Measurements from ENCODE around the gene PITPNC1.
A peak's percentile ranks its signal among the peaks of the same experiment; 100 is the strongest.
"Not testable (repeated sequence)": the region's sequence is repeated elsewhere in the genome, so short reads cannot be mapped to it uniquely, and the experiment has no call there.

The PITPNC1 gene

GRCh38 chr17:67376737-67377487, at the start of gene PITPNC1:
PITPNC1 (plus strand) TSS chr17:67377281.
- H3K4me1 ChIP-seq (ENCODE audit: control insufficient read depth, insufficient read depth, low read length, unreplicated experiment), result peaks cover 8% of the 10 kb centered on the region

DNA sequence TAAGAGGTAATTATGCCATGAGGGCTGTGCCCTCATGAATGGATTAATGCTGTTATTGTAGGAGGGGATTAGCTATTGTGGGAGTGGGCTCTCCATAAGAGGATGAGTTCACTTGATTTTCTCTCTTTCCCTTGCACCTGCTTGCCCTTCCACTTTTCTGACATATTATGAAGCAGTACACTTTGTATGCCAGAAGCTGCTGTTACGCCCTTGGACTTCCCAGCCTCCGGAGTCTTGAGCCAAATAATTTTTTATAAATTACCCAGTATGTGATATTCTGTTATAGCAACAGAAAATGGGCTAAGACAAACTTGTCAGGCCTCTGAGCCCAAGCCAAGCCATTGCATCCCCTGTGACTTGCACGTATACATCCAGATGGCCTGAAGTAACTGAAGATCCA, 49.1 kb upstream of the PITPNC1 start:
- Histone ChIP-seq H2AFZ (ENCODE audit: low read length, unreplicated experiment) (no peak overlapping the region), H3K4me1 (ENCODE audit: control insufficient read depth, insufficient read depth, low read length, unreplicated experiment) (no peaks in the 10 kb centered on the region), H3K4me3 (ENCODE audit: low read depth, low read length) (no peak overlapping the region), H3K27me3 (ENCODE audit: insufficient read depth, low read length) (no peaks in the 10 kb centered on the region), H3K36me3 (ENCODE audit: insufficient read depth, low read length) (no peaks in the 10 kb centered on the region), H3K79me2 (ENCODE audit: control insufficient read depth, insufficient read depth, low read length, unreplicated experiment) (no peaks in the 10 kb centered on the region), H3K27ac (ENCODE audit: low read depth, low read length) (no peak overlapping the region)

More at GRCh38 chr17:67376737-67377487, at the start of gene PITPNC1:
- Histone ChIP-seq H2AFZ (ENCODE audit: low read length, unreplicated experiment) (peak within 1 kb of the TSS; percentile 97), H3K27me3 (ENCODE audit: insufficient read depth, low read length) (no peaks in the 10 kb centered on the region), H3K27ac (ENCODE audit: low read depth, low read length) (peak within 1 kb of the TSS; percentile 78), H3K4me3 (ENCODE audit: low read depth, low read length) (peak within 1 kb of the TSS; percentile 84), H3K36me3 (ENCODE audit: insufficient read depth, low read length) (no peaks in the 10 kb centered on the region), H3K79me2 (ENCODE audit: control insufficient read depth, insufficient read depth, low read length, unreplicated experiment) (no peaks in the 10 kb centered on the region)

GRCh38 chr17:67331381-67332161, 45.5 kb upstream of the PITPNC1 start:
- H3K36me3 ChIP-seq (ENCODE audit: insufficient read depth, low read length); H3K4me1 ChIP-seq (ENCODE audit: control insufficient read depth, insufficient read depth, low read length, unreplicated experiment); H3K4me3 ChIP-seq (ENCODE audit: low read depth, low read length); H3K27ac ChIP-seq (ENCODE audit: low read depth, low read length); H3K79me2 ChIP-seq (ENCODE audit: control insufficient read depth, insufficient read depth, low read length, unreplicated experiment); H3K27me3 ChIP-seq (ENCODE audit: insufficient read depth, low read length); H2AFZ ChIP-seq (ENCODE audit: low read length, unreplicated experiment): not testable (repeated sequence)

- H3K27ac ChIP-seq (ENCODE audit: low read depth, low read length); H3K4me1 ChIP-seq (ENCODE audit: control insufficient read depth, insufficient read depth, low read length, unreplicated experiment); H3K4me3 ChIP-seq (ENCODE audit: low read depth, low read length); H3K79me2 ChIP-seq (ENCODE audit: control insufficient read depth, insufficient read depth, low read length, unreplicated experiment); H3K36me3 ChIP-seq (ENCODE audit: insufficient read depth, low read length); H2AFZ ChIP-seq (ENCODE audit: low read length, unreplicated experiment); H3K27me3 ChIP-seq (ENCODE audit: insufficient read depth, low read length): not testable (repeated sequence)
Measured at GRCh38 chr17:67332162-67332508, 44.9 kb upstream of the PITPNC1 start.

DNA sequence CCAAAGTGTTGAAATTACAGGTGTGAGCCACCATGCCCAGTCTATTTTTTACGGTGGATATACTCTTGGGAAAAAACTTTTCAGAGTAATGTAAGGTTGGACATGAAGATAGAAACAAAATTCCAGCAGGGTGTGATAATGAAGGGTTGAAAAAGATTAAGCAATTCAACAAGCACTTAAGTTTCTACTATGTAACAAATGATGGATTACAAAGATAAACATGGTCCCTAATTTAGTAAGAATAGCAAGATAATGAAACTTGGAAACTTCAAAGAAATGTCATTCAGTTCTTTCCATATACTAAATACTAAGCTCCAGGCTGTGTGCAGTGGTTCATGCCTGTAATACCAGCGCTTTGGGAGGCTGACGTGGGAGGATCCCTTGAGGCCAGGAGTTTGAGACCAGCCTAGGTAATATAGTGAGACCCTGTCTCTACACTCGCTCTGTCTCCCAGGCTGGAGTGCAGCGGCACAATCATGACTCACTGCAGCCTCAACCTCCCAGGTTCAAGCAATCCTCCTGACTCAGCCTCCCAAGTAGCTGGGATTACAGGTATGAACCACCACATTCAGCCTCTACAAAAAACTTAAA, 41.7 kb upstream of the PITPNC1 start:
- no peaks in the 10 kb centered on the region for H3K79me2 ChIP-seq (ENCODE audit: control insufficient read depth, insufficient read depth, low read length, unreplicated experiment)
- H3K4me1 ChIP-seq (ENCODE audit: control insufficient read depth, insufficient read depth, low read length, unreplicated experiment), result peaks cover 18% of the 10 kb centered on the region
- H3K27me3 ChIP-seq (ENCODE audit: insufficient read depth, low read length), result no peaks in the 10 kb centered on the region
- peaks cover 10% of the 10 kb centered on the region; the same call in 1 of the 2 replicates for H3K36me3 ChIP-seq (ENCODE audit: insufficient read depth, low read length)
- no peak overlapping the region for H3K27ac ChIP-seq (ENCODE audit: low read depth, low read length)
- H2AFZ ChIP-seq (ENCODE audit: low read length, unreplicated experiment), result no peak overlapping the region
- no peak overlapping the region for H3K4me3 ChIP-seq (ENCODE audit: low read depth, low read length)

DNA sequence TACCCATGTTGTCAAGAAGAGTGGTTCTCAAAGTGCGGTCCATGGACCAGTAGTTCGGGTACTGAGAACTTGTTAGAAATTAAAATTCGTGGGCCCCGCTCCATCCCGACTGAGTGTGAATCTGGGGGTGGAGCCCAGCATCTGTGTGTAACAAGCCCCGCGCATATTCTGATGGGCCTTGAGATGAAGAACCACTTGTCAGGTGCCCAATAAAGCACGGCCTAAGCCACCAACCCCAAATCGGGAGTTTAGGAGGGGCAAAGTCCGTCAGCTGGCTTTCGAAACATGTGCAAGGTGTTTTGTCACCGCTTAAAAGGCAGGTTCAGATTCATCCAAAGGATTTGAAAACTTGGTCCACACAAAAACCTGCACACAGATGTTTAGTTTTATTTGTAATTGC, 40.2 kb upstream of the PITPNC1 start:
- Histone ChIP-seq H3K4me1 (ENCODE audit: control insufficient read depth, insufficient read depth, low read length, unreplicated experiment) (peaks cover 18% of the 10 kb centered on the region), H2AFZ (ENCODE audit: low read length, unreplicated experiment) (no peak overlapping the region), H3K4me3 (ENCODE audit: low read depth, low read length) (no peak overlapping the region), H3K27ac (ENCODE audit: low read depth, low read length) (no peak overlapping the region), H3K36me3 (ENCODE audit: insufficient read depth, low read length) (peaks cover 20% of the 10 kb centered on the region), H3K27me3 (ENCODE audit: insufficient read depth, low read length) (no peaks in the 10 kb centered on the region), H3K79me2 (ENCODE audit: control insufficient read depth, insufficient read depth, low read length, unreplicated experiment) (no peaks in the 10 kb centered on the region)

- not testable (repeated sequence) for H3K79me2 ChIP-seq (ENCODE audit: control insufficient read depth, insufficient read depth, low read length, unreplicated experiment); H3K27me3 ChIP-seq (ENCODE audit: insufficient read depth, low read length); H3K4me3 ChIP-seq (ENCODE audit: low read depth, low read length); H2AFZ ChIP-seq (ENCODE audit: low read length, unreplicated experiment)
- Histone ChIP-seq H3K4me1 (ENCODE audit: control insufficient read depth, insufficient read depth, low read length, unreplicated experiment) (peaks cover 18% of the 10 kb centered on the region), H3K27ac (ENCODE audit: low read depth, low read length) (peak overlapping the region; percentile 75), H3K36me3 (ENCODE audit: insufficient read depth, low read length) (peaks cover 27% of the 10 kb centered on the region)
Measured at GRCh38 chr17:67338353-67338752, 38.7 kb upstream of the PITPNC1 start.

- H3K4me3 ChIP-seq (ENCODE audit: low read depth, low read length), result no peak overlapping the region
- H2AFZ ChIP-seq (ENCODE audit: low read length, unreplicated experiment), result no peak overlapping the region
- H3K79me2 ChIP-seq (ENCODE audit: control insufficient read depth, insufficient read depth, low read length, unreplicated experiment), result peaks cover 3% of the 10 kb centered on the region
- H3K4me1 ChIP-seq (ENCODE audit: control insufficient read depth, insufficient read depth, low read length, unreplicated experiment), result peaks cover 18% of the 10 kb centered on the region
- no peak overlapping the region for H3K27ac ChIP-seq (ENCODE audit: low read depth, low read length)
- H3K27me3 ChIP-seq (ENCODE audit: insufficient read depth, low read length), result no peaks in the 10 kb centered on the region
- H3K36me3 ChIP-seq (ENCODE audit: insufficient read depth, low read length), result peaks cover 40% of the 10 kb centered on the region
Measured at GRCh38 chr17:67343237-67343636, 33.8 kb upstream of the PITPNC1 start.

GRCh38 chr17:67347826-67348225, 29.3 kb upstream of the PITPNC1 start:
- peaks cover 31% of the 10 kb centered on the region for H3K36me3 ChIP-seq (ENCODE audit: insufficient read depth, low read length)

DNA sequence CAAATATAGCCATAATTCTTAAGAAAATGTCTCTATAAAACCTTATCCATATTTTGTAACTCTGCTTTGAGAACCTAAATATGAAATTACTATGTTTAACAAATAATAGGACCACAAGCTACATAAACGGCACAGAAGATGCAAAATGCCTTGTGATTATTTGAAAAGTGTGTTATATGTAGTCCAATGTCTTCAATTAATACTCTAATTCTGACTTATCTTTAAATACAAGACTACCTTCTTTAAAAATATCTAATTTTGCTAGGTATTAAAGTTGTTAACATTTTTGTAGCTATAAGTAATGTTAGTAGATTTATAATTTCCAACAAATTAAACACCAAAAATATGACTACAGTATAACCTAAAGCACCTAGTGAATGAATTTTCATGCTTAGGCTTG, 27.7 kb upstream of the PITPNC1 start:
- Histone ChIP-seq H3K27ac (ENCODE audit: low read depth, low read length) (no peak overlapping the region), H3K4me3 (ENCODE audit: low read depth, low read length) (no peak overlapping the region), H3K79me2 (ENCODE audit: control insufficient read depth, insufficient read depth, low read length, unreplicated experiment) (peaks cover 15% of the 10 kb centered on the region), H3K27me3 (ENCODE audit: insufficient read depth, low read length) (no peaks in the 10 kb centered on the region), H3K4me1 (ENCODE audit: control insufficient read depth, insufficient read depth, low read length, unreplicated experiment) (no peaks in the 10 kb centered on the region), H2AFZ (ENCODE audit: low read length, unreplicated experiment) (no peak overlapping the region), H3K36me3 (ENCODE audit: insufficient read depth, low read length) (peaks cover 40% of the 10 kb centered on the region)

More at GRCh38 chr17:67347826-67348225, 29.3 kb upstream of the PITPNC1 start:
- no peaks in the 10 kb centered on the region for H3K27me3 ChIP-seq (ENCODE audit: insufficient read depth, low read length)
- H3K79me2 ChIP-seq (ENCODE audit: control insufficient read depth, insufficient read depth, low read length, unreplicated experiment), result peaks cover 3% of the 10 kb centered on the region
- no peak overlapping the region for H2AFZ ChIP-seq (ENCODE audit: low read length, unreplicated experiment)
- no peaks in the 10 kb centered on the region for H3K4me1 ChIP-seq (ENCODE audit: control insufficient read depth, insufficient read depth, low read length, unreplicated experiment)
- H3K27ac ChIP-seq (ENCODE audit: low read depth, low read length), result no peak overlapping the region
- H3K4me3 ChIP-seq (ENCODE audit: low read depth, low read length), result no peak overlapping the region

Measured in ACC112 (cell line).